Endothelial cell of umbilical vein (primary cell): ENCODE measurements around the gene MTCH2. TPM values are rescaled to one million over a fixed set of nuclear protein-coding genes. Genes with fewer than 3 reads are reported as not detected.

Experiments used
- BruUV-seq: library from RNA; stranded (reverse); fragments of 400-500 nt; replicated peaks from 2 replicates; lab custom pipeline; 2021; lab: Mats Ljungman, UMichigan
- CTCF ChIA-PET: fragments of 300-600, 350-600 bp; sonication (Branson Sonifier 250); formaldehyde crosslinking; loops from one replicate; lab custom pipeline; 2021; ENCODE audit warnings: antibody characterized with exemption, inconsistent platforms; lab: Charles Lee
- POLR2A ChIA-PET: fragments of 300-600, 350-600 bp; sonication (Branson Sonifier 250); formaldehyde crosslinking; loops from one replicate; lab custom pipeline; 2021; ENCODE audit warnings: antibody characterized with exemption, inconsistent platforms; lab: Charles Lee
- DNase-seq: peaks from one replicate; pipeline ENCODE4 v3.0.0-alpha.2; 2011; ENCODE audit warnings: low read depth, low spot score
- FAIRE-seq: peaks from 2 replicates; lab custom pipeline; 2011; peaks lifted over from hg19 to GRCh38; lab: Jason Lieb, UNC
- H2AFZ ChIP-seq: 2 replicates; pipeline ENCODE4 v1.6.0; 2012; ENCODE audit warnings: low read depth, low read length, control low read depth, inconsistent platforms
- H3K27ac ChIP-seq: 2 replicates; pipeline ENCODE4 v1.5.1; 2011; ENCODE audit warnings: low read depth, mild to moderate bottlenecking, control low read depth, low read length, moderate library complexity; ENCODE audit not compliant: insufficient read depth
- H3K27me3 ChIP-seq, 2 experiments: 2 replicates each; pipeline versions ENCODE4 v1.6.0 to v1.6.1; 2011; ENCODE audit warnings: low read length in 2 of 2, mixed read lengths in 1 of 2; ENCODE audit not compliant: control insufficient read depth in 2 of 2, insufficient read depth in 2 of 2
- H3K36me3 ChIP-seq, 2 experiments: 2 replicates in 1 of 2; 3 replicates in 1 of 2; pipeline ENCODE4 v1.5.1; 2011; ENCODE audit warnings: low read length in 2 of 2, mild to moderate bottlenecking in 1 of 2, moderate library complexity in 1 of 2; ENCODE audit not compliant: control insufficient read depth in 2 of 2, insufficient read depth in 2 of 2; ENCODE audit errors: extremely low read depth in 1 of 2
- H3K4me1 ChIP-seq: 3 replicates; pipeline ENCODE4 v1.5.1; 2011; ENCODE audit warnings: mild to moderate bottlenecking, low read length; ENCODE audit not compliant: control insufficient read depth, insufficient read depth; ENCODE audit errors: extremely low read depth
- H3K4me2 ChIP-seq: 2 replicates; pipeline ENCODE4 v1.6.1; 2011; ENCODE audit warnings: low read length, control low read depth, mixed read lengths; ENCODE audit not compliant: insufficient read depth
- H3K4me3 ChIP-seq, 3 experiments: fragments of 200-600 bp in 1 of 3; sonication (generic), shearing (Covaris generic) in 1 of 3; replicated peaks in 1 of 3; 2 replicates each; pipeline ENCODE4 v1.5.1; 2011 to 2016; ENCODE audit warnings: control low read depth in 3 of 3, low read length in 3 of 3, mild to moderate bottlenecking in 2 of 3, inconsistent platforms in 1 of 3, low read depth in 1 of 3, moderate library complexity in 1 of 3; ENCODE audit not compliant: insufficient read depth in 1 of 3
- H3K79me2 ChIP-seq: 2 replicates; pipeline ENCODE4 v1.6.0; 2012; ENCODE audit warnings: low read length, inconsistent platforms; ENCODE audit not compliant: control insufficient read depth, insufficient read depth
- H3K9ac ChIP-seq: replicated peaks from 2 replicates; pipeline ENCODE3; 2011; ENCODE audit warnings: low read length, control low read depth; ENCODE audit not compliant: insufficient read depth; ENCODE audit errors: extremely low read depth
- H3K9me1 ChIP-seq: replicated peaks from 3 replicates; pipeline ENCODE4 v1.6.0; 2011; ENCODE audit warnings: mild to moderate bottlenecking, low read length; ENCODE audit not compliant: control insufficient read depth, insufficient read depth; ENCODE audit errors: extremely low read depth
- H3K9me3 ChIP-seq: replicated peaks from 2 replicates; pipeline ENCODE4 v1.5.1; 2012; ENCODE audit warnings: low read length, inconsistent platforms; ENCODE audit not compliant: control insufficient read depth, insufficient read depth
- H4K20me1 ChIP-seq: replicated peaks from 2 replicates; pipeline ENCODE3; 2011; ENCODE audit warnings: mild to moderate bottlenecking, low read length; ENCODE audit not compliant: control insufficient read depth, insufficient read depth; ENCODE audit errors: extremely low read depth
- EZH2 ChIP-seq: IDR thresholded peaks from 2 replicates; pipeline ENCODE4 v1.6.1; 2012; ENCODE audit warnings: borderline replicate concordance, low read depth, mild to moderate bottlenecking, moderate library complexity, low read length, inconsistent platforms; ENCODE audit not compliant: severe bottlenecking
- FOS ChIP-seq: IDR thresholded peaks from 2 replicates; pipeline ENCODE4 v1.6.1; 2011; ENCODE audit warnings: mild to moderate bottlenecking, low read length, moderate library complexity, borderline replicate concordance; ENCODE audit not compliant: insufficient read depth
- GATA2 ChIP-seq: IDR thresholded peaks from 2 replicates; pipeline ENCODE4 v1.7.0; 2011; ENCODE audit warnings: low read depth, mild to moderate bottlenecking, moderate library complexity, mixed read lengths, low read length; ENCODE audit not compliant: insufficient read length, insufficient read depth
- JUN ChIP-seq: IDR thresholded peaks from 2 replicates; pipeline ENCODE4 v1.6.1; 2011; ENCODE audit warnings: borderline replicate concordance, low read depth; ENCODE audit not compliant: insufficient read length, insufficient read depth
- MAX ChIP-seq: IDR thresholded peaks from 2 replicates; pipeline ENCODE4 v1.6.1; 2011; ENCODE audit not compliant: insufficient read depth, insufficient read length
- MYC ChIP-seq: IDR thresholded peaks from one replicate; pipeline ENCODE4 v1.6.1; 2011; ENCODE audit warnings: mild to moderate bottlenecking, low read depth, low read length
- POLR2A ChIP-seq: IDR thresholded peaks from 2 replicates; pipeline ENCODE4 v1.6.1; 2012; ENCODE audit warnings: low read depth, mild to moderate bottlenecking, control low read depth, low read length
- POLR2AphosphoS5 ChIP-seq: IDR thresholded peaks from 2 replicates; pipeline ENCODE4 v1.6.1; 2012; ENCODE audit warnings: low read depth, mild to moderate bottlenecking, control low read depth, low read length, moderate library complexity; ENCODE audit not compliant: insufficient read depth
- dilution Hi-C: fragments of 300-500 bp; cut with MboI; formaldehyde crosslinking; loops from one replicate; pipeline ENCODE4 v1.15.0; 2019; ENCODE audit warnings: low sequenced_read_pairs; ENCODE audit not compliant: extremely low pct_ligation_motif_present
- intact Hi-C: fragments of 100-400 bp; cut with micrococcal nuclease; formaldehyde crosslinking; loops from one replicate; pipeline ENCODE4 v1.10.0; 2022
- polyA plus RNA-seq, 4 experiments: library from polyadenylated mRNA; depleted of rRNA in 3 of 4; stranded (reverse) in 3 of 4; unstranded in 1 of 4; fragments of >200 nt; gene quantifications; 2 replicates each; pipeline versions ENCODE4 v1.2.1 to v1.2.3, GENCODE V29; 2011 to 2012; ENCODE audit warnings: missing spikeins in 1 of 4
- total RNA-seq: library from RNA; stranded (reverse); gene quantifications from 2 replicates; pipeline ENCODE4 v1.2.3, GENCODE V29; 2021
- TF ChIP-seq, protein P1 (sequence below), 2 donors: IDR thresholded peaks; 1 replicate in 1 of 2; 2 replicates in 1 of 2; pipeline ENCODE4 v1.5.1; 2011; ENCODE audit warnings: low read length in 2 of 2, mild to moderate bottlenecking in 2 of 2, moderate library complexity in 2 of 2, control low read depth in 1 of 2, inconsistent platforms in 1 of 2, low read depth in 1 of 2; ENCODE audit not compliant: insufficient read depth in 1 of 2; ENCODE audit errors: extremely low read depth in 1 of 2

Gene MTCH2
- total and polyA plus RNA-seq, 2 donors (not counting 3 experiments of a cell fraction or from before 2014, with no cell fraction given): 138 to 144 TPM

DNA sequence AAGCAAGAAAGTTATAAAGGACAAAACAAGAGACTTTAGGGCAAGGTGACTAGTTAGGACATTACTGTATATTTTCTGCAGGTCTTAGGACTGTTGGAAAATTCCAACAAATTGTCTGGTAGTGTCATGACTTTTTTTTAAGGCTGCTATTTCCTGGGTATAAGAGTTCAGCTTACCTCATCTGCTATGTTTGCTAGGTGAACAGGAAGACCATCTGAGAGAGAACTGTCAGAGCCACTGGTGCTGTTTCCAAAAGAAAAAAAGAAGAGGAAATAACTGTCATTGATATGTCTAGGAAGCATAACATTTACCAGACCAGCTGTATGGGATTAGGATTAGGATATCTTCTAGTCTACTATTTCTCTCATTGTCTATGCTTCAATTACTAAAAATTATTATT is 26.3 kb upstream of the MTCH2 start:
- TF ChIP-seq MYC (no peak), EZH2 (no peak), FOS (no peak), POLR2AphosphoS5 (no peak), GATA2 (no peak), JUN (no peak), MAX (no peak), POLR2A (no peak)
- TF ChIP-seq, protein P1, sequence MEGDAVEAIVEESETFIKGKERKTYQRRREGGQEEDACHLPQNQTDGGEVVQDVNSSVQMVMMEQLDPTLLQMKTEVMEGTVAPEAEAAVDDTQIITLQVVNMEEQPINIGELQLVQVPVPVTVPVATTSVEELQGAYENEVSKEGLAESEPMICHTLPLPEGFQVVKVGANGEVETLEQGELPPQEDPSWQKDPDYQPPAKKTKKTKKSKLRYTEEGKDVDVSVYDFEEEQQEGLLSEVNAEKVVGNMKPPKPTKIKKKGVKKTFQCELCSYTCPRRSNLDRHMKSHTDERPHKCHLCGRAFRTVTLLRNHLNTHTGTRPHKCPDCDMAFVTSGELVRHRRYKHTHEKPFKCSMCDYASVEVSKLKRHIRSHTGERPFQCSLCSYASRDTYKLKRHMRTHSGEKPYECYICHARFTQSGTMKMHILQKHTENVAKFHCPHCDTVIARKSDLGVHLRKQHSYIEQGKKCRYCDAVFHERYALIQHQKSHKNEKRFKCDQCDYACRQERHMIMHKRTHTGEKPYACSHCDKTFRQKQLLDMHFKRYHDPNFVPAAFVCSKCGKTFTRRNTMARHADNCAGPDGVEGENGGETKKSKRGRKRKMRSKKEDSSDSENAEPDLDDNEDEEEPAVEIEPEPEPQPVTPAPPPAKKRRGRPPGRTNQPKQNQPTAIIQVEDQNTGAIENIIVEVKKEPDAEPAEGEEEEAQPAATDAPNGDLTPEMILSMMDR (IDR thresholded peaks at IDR 0.05; ENCODE audit: extremely low read depth in 1 of 2, insufficient read depth in 1 of 2, low read depth in 1 of 2, low read length in 2 of 2): no peak
- CTCF ChIA-PET: no interaction called here
- BruUV-seq: no TSS peak

More for the DNA sequence above, 26.3 kb upstream of the MTCH2 start:
- Histone ChIP-seq H3K36me3 (no peaks in the 10 kb centered on the region), H4K20me1 (no peaks in the 10 kb centered on the region), H3K4me1 (no peaks in the 10 kb centered on the region), H2AFZ (no peak overlapping the region), H3K27ac (no peak overlapping the region), H3K4me2 (no peak overlapping the region), H3K9me3 (no peaks in the 10 kb centered on the region), H3K27me3 (no peaks in the 10 kb centered on the region), H3K9ac (no peak overlapping the region), H3K4me3 (no peak overlapping the region), H3K9me1 (no peaks in the 10 kb centered on the region), H3K79me2 (no peaks in the 10 kb centered on the region)
- FAIRE-seq: no peak
- no peak for DNase-seq
- intact Hi-C loops: no loop called here
- POLR2A ChIA-PET: no interaction called here
- dilution Hi-C loops: no loop called here
